EH (cell line): ENCODE data around the gene ZNF646.

Experiments used
- DNase-seq: peaks from one replicate; pipeline ENCODE4 v3.0.0-alpha.2; 2015; ENCODE audit warnings: low read depth

The ZNF646 gene

DNA sequence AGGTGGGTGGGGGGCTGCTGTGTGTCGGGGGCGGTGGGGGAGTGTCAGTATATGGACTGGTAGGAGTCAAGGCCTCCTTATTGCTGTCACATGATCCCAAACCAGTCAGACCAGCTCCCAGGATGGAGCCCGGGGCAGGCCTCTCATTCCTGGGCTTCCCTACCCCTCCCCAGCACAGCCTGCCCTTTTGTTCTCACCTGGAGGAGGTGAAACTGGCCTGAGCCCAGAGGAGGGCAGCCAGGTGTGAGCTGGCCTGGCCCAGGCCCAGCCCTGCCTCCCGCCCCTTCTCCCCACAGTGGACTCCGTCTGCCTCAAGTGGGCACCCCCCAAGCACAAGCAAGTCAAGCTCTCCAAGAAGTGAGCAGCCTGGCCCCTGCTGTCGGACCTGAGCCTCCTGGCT lies 56.7 kb downstream of the ZNF646 start:
- DNase-seq = no peak

DNA sequence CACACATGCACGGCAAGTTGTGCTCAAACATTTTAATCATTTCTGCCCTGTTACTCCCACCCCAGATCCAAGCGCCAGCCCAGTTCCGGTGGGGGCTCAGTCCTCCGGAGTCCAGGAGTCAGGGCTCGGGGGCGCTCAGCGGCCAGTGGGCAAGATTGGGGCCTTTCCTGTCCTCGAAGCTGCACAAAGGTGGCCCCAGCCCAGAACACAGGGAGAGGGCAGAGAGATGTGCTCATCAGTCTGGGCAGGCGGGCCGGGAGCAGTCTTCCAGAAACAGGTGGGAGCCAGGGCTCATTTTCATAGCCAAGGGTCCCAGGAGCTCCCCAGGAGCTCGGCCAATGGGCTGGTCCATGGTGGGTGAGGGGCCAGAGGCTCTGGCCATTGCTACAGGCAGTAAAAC lies 57.2 kb downstream of the ZNF646 start:
- no peak for DNase-seq

DNA sequence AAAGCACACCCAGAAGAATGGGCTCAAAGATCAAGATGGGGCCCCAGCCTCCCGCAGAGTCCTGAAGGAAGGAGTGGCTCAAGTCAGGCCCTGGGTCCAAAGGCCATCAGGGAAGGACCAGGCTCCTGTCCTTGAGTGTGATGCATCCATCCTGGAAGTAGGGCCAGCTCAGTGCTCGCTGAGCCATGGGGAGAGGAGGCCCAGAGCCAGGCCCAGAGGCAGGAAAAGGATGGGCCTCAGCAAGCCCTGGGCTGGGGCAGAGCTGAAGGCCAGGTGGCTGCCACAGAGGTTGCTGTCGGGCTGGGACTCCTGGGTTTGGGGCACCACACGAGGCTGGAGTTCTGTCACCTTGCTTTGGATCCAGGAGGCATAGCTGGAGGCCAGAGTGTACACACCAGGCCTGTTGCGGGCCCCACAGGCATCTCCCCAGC lies 57.6 kb downstream of the ZNF646 start:
- no peak for DNase-seq

DNA sequence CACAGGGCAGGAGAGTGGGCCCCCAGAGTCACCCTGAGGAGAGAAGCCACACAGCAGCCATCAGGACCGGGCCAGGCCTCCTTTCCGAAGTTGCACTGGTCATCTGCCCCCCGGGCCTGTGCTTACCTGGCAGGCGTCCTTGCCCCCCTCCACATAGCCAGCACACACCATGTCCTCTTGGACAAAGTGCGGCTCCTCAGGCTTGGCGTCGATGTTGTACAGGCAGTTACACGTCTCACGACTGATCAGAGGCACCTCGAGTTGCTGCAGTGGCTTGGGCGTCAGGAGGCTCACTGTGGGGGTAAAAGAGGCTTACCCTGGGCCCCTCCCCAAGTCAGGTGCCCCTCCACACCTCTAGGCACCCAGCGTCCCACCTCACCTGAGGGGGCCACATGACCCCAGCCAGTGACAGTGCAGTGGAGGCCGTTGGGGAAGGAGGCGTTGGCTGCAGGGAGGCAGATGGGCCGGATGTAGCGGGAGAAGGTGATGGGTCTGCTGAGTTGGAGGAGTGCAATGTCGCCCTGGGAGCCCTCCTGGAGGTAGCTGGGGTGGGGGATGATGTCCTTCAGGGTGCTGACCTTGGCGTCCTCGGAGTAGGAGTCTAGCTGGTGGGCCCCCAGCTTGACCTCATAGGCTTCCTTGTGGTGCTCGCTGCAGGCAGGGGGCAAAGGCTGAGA lies 58.2 kb downstream of the ZNF646 start:
- DNase-seq = no peak

DNA sequence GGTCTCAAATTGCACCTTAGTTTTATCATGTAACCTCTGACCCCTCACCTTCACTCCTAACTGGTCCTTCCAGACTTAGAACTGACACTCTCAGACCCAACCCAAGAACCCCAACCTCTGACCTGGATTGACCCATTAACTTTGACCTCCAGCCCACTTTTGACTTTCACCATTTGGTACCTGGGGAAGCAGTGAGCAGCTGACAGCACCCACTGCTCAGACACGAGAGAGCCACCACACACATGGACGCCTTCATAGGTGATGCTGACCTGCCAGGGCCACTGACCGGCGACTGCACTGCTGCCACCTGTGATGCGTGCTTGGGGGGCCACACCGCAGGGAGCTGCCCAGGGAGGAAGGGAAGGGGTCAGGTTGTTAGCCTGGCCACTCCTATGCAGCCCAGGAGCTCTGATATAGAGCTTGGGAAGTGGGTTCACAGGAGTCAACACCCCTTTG lies 58.9 kb downstream of the ZNF646 start:
- DNase-seq = no peak
